H1 (cell line): ENCODE results near the gene SLC15A3.

Experiments used
- TCF12 ChIP-seq: IDR thresholded peaks from 2 replicates; pipeline ENCODE4 v1.6.1; 2011; ENCODE audit warnings: low read depth, mild to moderate bottlenecking, low read length
- TF ChIP-seq, protein P1 (sequence below), 3 experiments: IDR thresholded peaks; 1 replicate in 2 of 3; 2 replicates in 1 of 3; pipeline versions ENCODE4 v1.5.1 to v1.6.1; 2011; ENCODE audit warnings: low read length in 3 of 3, mild to moderate bottlenecking in 3 of 3, inconsistent platforms in 2 of 3, low read depth in 1 of 3, moderate library complexity in 1 of 3; ENCODE audit not compliant: insufficient read depth in 1 of 3; ENCODE audit errors: control extremely low read depth in 1 of 3

DNA sequence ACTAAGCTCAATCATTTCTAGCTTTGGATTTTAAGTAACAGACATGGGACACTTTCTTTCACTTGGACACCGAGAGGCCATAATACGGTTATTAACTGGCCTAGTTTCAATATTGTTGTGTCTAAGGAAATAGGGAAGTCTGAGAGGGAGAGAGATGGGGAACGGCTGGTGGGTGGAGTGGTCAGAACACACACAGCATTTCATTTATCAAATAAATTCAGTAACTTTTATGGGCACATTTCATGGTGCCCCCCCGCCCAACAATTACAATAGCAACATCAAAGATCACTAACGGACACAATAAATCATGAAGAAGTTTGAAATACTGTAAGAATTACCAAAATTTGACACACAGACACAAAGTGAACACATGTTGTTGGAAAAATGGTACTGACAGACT lies 56.3 kb downstream of the SLC15A3 start:
- no peak for TF ChIP-seq TCF12
- TF ChIP-seq, protein P1, sequence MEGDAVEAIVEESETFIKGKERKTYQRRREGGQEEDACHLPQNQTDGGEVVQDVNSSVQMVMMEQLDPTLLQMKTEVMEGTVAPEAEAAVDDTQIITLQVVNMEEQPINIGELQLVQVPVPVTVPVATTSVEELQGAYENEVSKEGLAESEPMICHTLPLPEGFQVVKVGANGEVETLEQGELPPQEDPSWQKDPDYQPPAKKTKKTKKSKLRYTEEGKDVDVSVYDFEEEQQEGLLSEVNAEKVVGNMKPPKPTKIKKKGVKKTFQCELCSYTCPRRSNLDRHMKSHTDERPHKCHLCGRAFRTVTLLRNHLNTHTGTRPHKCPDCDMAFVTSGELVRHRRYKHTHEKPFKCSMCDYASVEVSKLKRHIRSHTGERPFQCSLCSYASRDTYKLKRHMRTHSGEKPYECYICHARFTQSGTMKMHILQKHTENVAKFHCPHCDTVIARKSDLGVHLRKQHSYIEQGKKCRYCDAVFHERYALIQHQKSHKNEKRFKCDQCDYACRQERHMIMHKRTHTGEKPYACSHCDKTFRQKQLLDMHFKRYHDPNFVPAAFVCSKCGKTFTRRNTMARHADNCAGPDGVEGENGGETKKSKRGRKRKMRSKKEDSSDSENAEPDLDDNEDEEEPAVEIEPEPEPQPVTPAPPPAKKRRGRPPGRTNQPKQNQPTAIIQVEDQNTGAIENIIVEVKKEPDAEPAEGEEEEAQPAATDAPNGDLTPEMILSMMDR (IDR thresholded peaks at IDR 0.05; ENCODE audit: control extremely low read depth in 1 of 3, insufficient read depth in 1 of 3, low read depth in 1 of 3, low read length in 3 of 3) = no peak
